HG02840 (cell line): ENCODE data around the gene URGCP.
A peak's percentile ranks its signal among the peaks of the same experiment; 100 is the strongest.
"Not testable (repeated sequence)": the region's sequence is repeated elsewhere in the genome, so short reads cannot be mapped to it uniquely, and the experiment has no call there.

Experiments
- ATAC-seq: cut with Tn5 transposase; IDR thresholded peaks from one replicate; pipeline ENCODE4 v1.9.1; 2021; ENCODE audit warnings: mild to moderate bottlenecking, moderate library complexity, moderate number of reproducible peaks; ENCODE audit not compliant: unreplicated experiment, low FRiP score

The URGCP gene

GRCh38 chr7:43915907-43916306 is 9.5 kb upstream of the URGCP start:
- ATAC-seq = no peak

GRCh38 chr7:43914795-43915194 is 8.4 kb upstream of the URGCP start:
- no peak for ATAC-seq

GRCh38 chr7:43905956-43906330 is 453 bp downstream of the URGCP start:
- peak; percentile 39 for ATAC-seq

GRCh38 chr7:43905209-43905946 is 1.0 kb downstream of the URGCP start:
- no peak for ATAC-seq

- no peak for ATAC-seq
Measured at GRCh38 chr7:43904533-43905208, 1.7 kb downstream of the URGCP start.

- ATAC-seq = no peak
Measured at GRCh38 chr7:43902542-43903054, 3.8 kb downstream of the URGCP start.

GRCh38 chr7:43898571-43898970 is 7.8 kb downstream of the URGCP start:
- not testable (repeated sequence) for ATAC-seq

GRCh38 chr7:43895847-43896415 is 10.5 kb downstream of the URGCP start:
- ATAC-seq = no peak

- ATAC-seq = no peak
Measured at GRCh38 chr7:43891069-43891955, 15.1 kb downstream of the URGCP start.

- ATAC-seq = no peak
Measured at GRCh38 chr7:43890468-43890867, 15.9 kb downstream of the URGCP start.

GRCh38 chr7:43888993-43889945 is 17.1 kb downstream of the URGCP start:
- ATAC-seq = no peak

GRCh38 chr7:43884617-43885016 is 21.8 kb downstream of the URGCP start:
- no peak for ATAC-seq

GRCh38 chr7:43884209-43884608 is 22.2 kb downstream of the URGCP start:
- ATAC-seq = no peak

- no peak for ATAC-seq
Measured at GRCh38 chr7:43880596-43880995, 25.8 kb downstream of the URGCP start.

- no peak for ATAC-seq
Measured at GRCh38 chr7:43879477-43879876, 26.9 kb downstream of the URGCP start.

GRCh38 chr7:43878867-43879266 is 27.5 kb downstream of the URGCP start:
- no peak for ATAC-seq

GRCh38 chr7:43877968-43878864 is 28.2 kb downstream of the URGCP start:
- no peak for ATAC-seq

GRCh38 chr7:43876976-43877745 is 29.2 kb downstream of the URGCP start:
- no peak for ATAC-seq
